Parathyroid adenoma (tissue), 2 donors: Measurements from ENCODE around the gene ARHGAP20.

ENCODE experiments used
- H2AFZ ChIP-seq: fragments of 300-600 bp; sonication (generic); one replicate; pipeline ENCODE4 v1.7.0; 2017; ENCODE audit warnings: antibody characterized with exemption, mild to moderate bottlenecking
- H3K27ac ChIP-seq: fragments of 300-600 bp; sonication (generic); one replicate; pipeline ENCODE4 v1.7.0; 2017
- H3K27me3 ChIP-seq: fragments of 300-600 bp; sonication (generic); one replicate; pipeline ENCODE4 v1.7.0; 2017; ENCODE audit warnings: low read length; ENCODE audit not compliant: control insufficient read depth, insufficient read depth
- H3K36me3 ChIP-seq: fragments of 300-600 bp; sonication (generic); one replicate; pipeline ENCODE4 v1.7.0; 2017; ENCODE audit warnings: low read length; ENCODE audit not compliant: control insufficient read depth, insufficient read depth
- H3K4me1 ChIP-seq: fragments of 300-600 bp; sonication (generic); one replicate; pipeline ENCODE4 v1.7.0; 2017; ENCODE audit warnings: control low read depth
- H3K4me2 ChIP-seq: fragments of 300-600 bp; sonication (generic); one replicate; pipeline ENCODE4 v1.7.0; 2017; ENCODE audit warnings: low read length
- H3K4me3 ChIP-seq: fragments of 300-600 bp; sonication (generic); one replicate; pipeline ENCODE4 v1.7.0; 2017; ENCODE audit warnings: low read depth, low read length
- H3K79me2 ChIP-seq: fragments of 300-600 bp; sonication (generic); one replicate; pipeline ENCODE4 v1.7.0; 2017; ENCODE audit warnings: control low read depth
- H3K9ac ChIP-seq: fragments of 300-600 bp; sonication (generic); one replicate; pipeline ENCODE4 v1.7.0; 2017; ENCODE audit warnings: mild to moderate bottlenecking
- H3K9me3 ChIP-seq: fragments of 300-600 bp; sonication (generic); one replicate; pipeline ENCODE4 v1.7.0; 2017; ENCODE audit warnings: low read length; ENCODE audit not compliant: control insufficient read depth
- TF ChIP-seq, protein P1 (sequence below): fragments of 300-600 bp; sonication (generic); IDR thresholded peaks from one replicate; pipeline ENCODE4 v1.7.0; 2017; ENCODE audit warnings: antibody characterized with exemption, mild to moderate bottlenecking
- donor health status: primary hyperparathyroidism.

ARHGAP20 gene

DNA sequence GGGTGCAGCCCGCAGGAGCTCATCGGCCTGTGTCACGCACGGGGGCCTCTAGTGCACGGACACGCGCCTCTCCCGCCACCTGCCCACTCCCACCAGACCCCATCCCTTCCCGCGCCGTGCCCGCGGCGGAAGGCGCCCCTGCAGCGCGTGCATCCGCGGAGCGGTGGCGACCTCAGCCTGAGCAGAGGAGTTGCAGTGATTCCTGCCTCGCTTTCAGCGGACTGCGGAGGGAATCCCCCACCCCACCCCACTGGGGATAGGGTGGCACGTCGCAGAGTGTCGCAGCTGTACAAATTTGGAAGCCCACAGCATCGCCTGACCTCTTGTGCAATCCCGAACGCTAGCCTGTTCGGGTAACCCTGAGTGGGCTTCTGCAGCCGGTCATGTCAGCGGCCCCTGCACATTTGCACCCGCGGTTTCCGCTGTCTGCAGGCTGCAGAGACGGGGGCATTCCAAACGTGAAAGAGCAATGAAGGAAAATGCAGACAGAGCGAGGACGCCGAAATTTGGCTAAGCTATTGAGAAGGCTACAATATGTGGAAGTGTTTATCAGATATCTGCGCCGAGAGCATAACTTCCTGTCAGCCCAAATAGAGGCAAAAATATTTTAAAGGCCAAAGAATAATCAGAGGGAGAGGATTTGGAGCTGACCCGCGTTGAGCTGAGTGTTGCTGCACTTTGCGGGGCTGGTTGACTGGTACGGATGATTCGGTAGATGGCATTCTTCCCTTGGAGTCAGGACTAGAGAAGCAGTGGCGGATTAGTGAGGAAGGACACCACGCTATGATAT lies 617 bp upstream of the ARHGAP20 start:
- H3K27ac ChIP-seq: no peak overlapping the region

DNA sequence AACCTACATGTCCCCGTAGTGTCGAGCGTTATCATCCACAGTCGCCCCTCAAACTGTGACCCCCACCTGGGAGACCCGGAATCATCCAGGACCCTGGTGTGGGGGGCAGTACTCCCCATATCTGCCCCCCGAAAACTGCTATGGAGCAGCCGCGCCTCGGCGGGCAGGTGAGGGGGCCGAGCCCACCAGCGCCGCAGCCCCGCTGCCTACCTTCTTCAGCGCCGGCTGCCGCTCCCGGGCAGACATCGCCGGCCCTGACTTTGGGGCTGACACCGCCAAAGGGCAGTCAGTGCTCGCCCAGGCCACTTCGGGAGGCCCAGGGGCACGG lies 825 bp downstream of the ARHGAP20 start:
- Histone ChIP-seq H3K27me3 (no peaks in the 10 kb centered on the region), H3K9me3 (no peaks in the 10 kb centered on the region), H3K4me2 (peak overlapping the region; percentile 64), H3K4me3 (peak overlapping the region; percentile 52), H3K9ac (no peak overlapping the region), H3K36me3 (no peaks in the 10 kb centered on the region), H2AFZ (peak overlapping the region; percentile 86), H3K27ac (no peak overlapping the region), H3K4me1 (no peaks in the 10 kb centered on the region), H3K79me2 (no peaks in the 10 kb centered on the region)
- TF ChIP-seq, protein P1, sequence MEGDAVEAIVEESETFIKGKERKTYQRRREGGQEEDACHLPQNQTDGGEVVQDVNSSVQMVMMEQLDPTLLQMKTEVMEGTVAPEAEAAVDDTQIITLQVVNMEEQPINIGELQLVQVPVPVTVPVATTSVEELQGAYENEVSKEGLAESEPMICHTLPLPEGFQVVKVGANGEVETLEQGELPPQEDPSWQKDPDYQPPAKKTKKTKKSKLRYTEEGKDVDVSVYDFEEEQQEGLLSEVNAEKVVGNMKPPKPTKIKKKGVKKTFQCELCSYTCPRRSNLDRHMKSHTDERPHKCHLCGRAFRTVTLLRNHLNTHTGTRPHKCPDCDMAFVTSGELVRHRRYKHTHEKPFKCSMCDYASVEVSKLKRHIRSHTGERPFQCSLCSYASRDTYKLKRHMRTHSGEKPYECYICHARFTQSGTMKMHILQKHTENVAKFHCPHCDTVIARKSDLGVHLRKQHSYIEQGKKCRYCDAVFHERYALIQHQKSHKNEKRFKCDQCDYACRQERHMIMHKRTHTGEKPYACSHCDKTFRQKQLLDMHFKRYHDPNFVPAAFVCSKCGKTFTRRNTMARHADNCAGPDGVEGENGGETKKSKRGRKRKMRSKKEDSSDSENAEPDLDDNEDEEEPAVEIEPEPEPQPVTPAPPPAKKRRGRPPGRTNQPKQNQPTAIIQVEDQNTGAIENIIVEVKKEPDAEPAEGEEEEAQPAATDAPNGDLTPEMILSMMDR: no peak

More for the DNA sequence above, 617 bp upstream of the ARHGAP20 start:
- Histone ChIP-seq H3K4me1 (no peaks in the 10 kb centered on the region), H3K36me3 (no peaks in the 10 kb centered on the region), H3K79me2 (no peaks in the 10 kb centered on the region), H3K4me2 (peak overlapping the region; percentile 81), H3K9ac (no peak overlapping the region), H3K4me3 (peak overlapping the region; percentile 50), H3K9me3 (no peaks in the 10 kb centered on the region), H3K27me3 (no peaks in the 10 kb centered on the region), H2AFZ (peak overlapping the region; percentile 61)
- TF ChIP-seq, protein P1: no peak

DNA sequence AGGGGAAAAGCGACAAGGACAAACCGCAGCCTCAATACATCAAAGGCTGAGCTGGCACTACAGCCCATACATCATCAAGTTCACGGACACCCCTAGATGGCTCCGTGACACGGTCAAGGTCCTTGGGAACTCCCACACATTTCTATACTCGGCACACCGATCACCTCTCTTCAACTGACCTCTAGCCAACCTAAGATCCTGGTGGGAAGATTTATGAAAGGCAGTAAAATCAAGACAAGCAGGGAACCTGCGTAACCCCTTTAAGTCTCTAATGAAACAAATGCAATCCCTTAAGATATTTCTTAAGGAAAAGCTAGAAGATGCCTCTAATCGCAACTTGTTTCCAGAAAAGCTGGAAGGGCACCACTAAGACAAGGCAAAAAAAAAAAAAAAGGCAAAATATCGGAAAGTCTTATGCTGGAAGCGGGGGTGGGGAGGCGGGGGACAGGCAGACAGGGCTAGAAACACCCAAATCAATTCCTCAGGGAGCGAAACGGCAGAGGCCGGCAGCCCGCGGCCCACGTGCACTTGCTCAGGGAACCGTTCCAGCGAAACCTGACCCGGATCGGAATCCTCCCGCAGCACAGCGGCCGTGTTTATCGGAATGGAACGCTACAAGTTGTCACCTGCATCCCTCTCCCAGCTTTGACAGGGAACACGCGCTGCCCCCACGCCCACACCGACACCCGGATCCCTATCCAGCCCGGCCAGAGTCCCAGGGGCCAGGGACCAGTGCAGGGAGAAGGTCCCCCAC lies 1.4 kb downstream of the ARHGAP20 start:
- TF ChIP-seq, protein P1: no peak
- H3K27me3 ChIP-seq: no peaks in the 10 kb centered on the region
- no peak overlapping the region for H3K9ac ChIP-seq
- no peak overlapping the region for H3K4me3 ChIP-seq
- H2AFZ ChIP-seq: no peak overlapping the region
- no peaks in the 10 kb centered on the region for H3K36me3 ChIP-seq
- H3K79me2 ChIP-seq: no peaks in the 10 kb centered on the region
- no peaks in the 10 kb centered on the region for H3K4me1 ChIP-seq
- H3K9me3 ChIP-seq: no peaks in the 10 kb centered on the region
- peak overlapping the region; percentile 64 for H3K4me2 ChIP-seq
- H3K27ac ChIP-seq: no peak overlapping the region

DNA sequence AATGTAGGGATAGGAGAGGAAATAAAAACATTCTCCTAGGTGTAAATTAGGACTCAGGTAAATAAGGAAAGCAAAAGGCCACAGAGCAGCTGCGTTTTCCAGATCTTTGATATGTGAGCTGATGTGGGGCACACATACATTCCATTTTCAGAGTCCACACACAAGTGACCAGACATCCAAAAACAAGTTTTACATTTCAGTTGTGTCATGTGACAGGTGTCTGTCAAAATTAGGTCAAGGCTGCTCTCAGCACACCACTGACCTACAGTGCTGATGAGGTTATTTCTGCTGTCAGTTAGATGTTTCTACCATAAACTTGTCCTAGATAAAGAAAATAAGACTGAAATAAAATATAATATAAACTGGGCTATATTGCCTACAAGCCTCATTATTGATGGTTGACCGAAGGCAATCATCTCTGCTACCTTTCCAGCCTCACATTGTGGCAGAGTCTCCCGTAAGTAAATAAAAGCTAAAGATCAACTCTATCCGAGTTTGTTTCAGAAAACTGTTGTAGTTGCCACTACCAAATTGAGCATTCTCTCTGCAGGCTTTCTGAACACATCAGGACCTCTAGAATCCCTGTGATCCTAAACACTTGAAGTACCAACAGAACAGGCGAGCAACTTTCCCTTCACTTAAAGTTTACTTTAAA lies 7.9 kb downstream of the ARHGAP20 start:
- Histone ChIP-seq H3K27me3 (no peaks in the 10 kb centered on the region), H3K36me3 (no peaks in the 10 kb centered on the region), H3K9ac (no peak overlapping the region), H3K27ac (no peak overlapping the region), H3K9me3 (no peaks in the 10 kb centered on the region), H2AFZ (no peak overlapping the region), H3K4me2 (no peak overlapping the region), H3K4me1 (no peaks in the 10 kb centered on the region), H3K79me2 (no peaks in the 10 kb centered on the region), H3K4me3 (no peak overlapping the region)
- TF ChIP-seq, protein P1: no peak
